Measurements from ENCODE around the gene LTBR.

- TF ChIP-seq TAF1 (IDR thresholded peaks at IDR 0.05; ENCODE audit: borderline replicate concordance, insufficient read depth, low read length): no peak
- no peak for TF ChIP-seq REST (IDR thresholded peaks at IDR 0.05; ENCODE audit: insufficient read depth in 1 of 2, low read depth in 2 of 2, low read length in 2 of 2)
- no peak for TF ChIP-seq FOXP2 (optimal IDR thresholded peaks at IDR 0.05; ENCODE audit: borderline replicate concordance, extremely low read depth, extremely low read length, insufficient read depth)
Measured at GRCh38 chr12:6338955-6339354, 45.0 kb upstream of the LTBR start.

All from PFSK-1 (cell line).